ENCODE measurements around the gene DCTN5. TPM values are rescaled to one million over a fixed set of nuclear protein-coding genes. Genes with fewer than 3 reads are reported as not detected.

The DCTN5 gene
- total and polyA plus RNA-seq, 2 of the 13 experiments (the other 11 are each of a cell fraction or from before 2014, with no cell fraction given), result 105 to 207 TPM

GRCh38 chr16:23595246-23595950 lies 45.9 kb upstream of the DCTN5 start (continued):
- TF ChIP-seq ZHX2 (IDR thresholded peaks at IDR 0.05; ENCODE audit: low read depth), result no peak
- no peak for TF ChIP-seq ZHX2 (CRISPR knock-in tag; IDR thresholded peaks at IDR 0.05; ENCODE audit: borderline replicate concordance)
- no peak for TF ChIP-seq ZNF609 (CRISPR knock-in tag; IDR thresholded peaks at IDR 0.05; ENCODE audit: borderline replicate concordance)
- no peak; the same call in 1 of the 2 replicates for TF ChIP-seq ZNF275 (CRISPR knock-in tag; IDR thresholded peaks at IDR 0.05; ENCODE audit: borderline replicate concordance)
- TF ChIP-seq, protein P1, sequence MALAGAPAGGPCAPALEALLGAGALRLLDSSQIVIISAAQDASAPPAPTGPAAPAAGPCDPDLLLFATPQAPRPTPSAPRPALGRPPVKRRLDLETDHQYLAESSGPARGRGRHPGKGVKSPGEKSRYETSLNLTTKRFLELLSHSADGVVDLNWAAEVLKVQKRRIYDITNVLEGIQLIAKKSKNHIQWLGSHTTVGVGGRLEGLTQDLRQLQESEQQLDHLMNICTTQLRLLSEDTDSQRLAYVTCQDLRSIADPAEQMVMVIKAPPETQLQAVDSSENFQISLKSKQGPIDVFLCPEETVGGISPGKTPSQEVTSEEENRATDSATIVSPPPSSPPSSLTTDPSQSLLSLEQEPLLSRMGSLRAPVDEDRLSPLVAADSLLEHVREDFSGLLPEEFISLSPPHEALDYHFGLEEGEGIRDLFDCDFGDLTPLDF (CRISPR knock-in tag; IDR thresholded peaks at IDR 0.05), result no peak
- TF ChIP-seq, protein P2, sequence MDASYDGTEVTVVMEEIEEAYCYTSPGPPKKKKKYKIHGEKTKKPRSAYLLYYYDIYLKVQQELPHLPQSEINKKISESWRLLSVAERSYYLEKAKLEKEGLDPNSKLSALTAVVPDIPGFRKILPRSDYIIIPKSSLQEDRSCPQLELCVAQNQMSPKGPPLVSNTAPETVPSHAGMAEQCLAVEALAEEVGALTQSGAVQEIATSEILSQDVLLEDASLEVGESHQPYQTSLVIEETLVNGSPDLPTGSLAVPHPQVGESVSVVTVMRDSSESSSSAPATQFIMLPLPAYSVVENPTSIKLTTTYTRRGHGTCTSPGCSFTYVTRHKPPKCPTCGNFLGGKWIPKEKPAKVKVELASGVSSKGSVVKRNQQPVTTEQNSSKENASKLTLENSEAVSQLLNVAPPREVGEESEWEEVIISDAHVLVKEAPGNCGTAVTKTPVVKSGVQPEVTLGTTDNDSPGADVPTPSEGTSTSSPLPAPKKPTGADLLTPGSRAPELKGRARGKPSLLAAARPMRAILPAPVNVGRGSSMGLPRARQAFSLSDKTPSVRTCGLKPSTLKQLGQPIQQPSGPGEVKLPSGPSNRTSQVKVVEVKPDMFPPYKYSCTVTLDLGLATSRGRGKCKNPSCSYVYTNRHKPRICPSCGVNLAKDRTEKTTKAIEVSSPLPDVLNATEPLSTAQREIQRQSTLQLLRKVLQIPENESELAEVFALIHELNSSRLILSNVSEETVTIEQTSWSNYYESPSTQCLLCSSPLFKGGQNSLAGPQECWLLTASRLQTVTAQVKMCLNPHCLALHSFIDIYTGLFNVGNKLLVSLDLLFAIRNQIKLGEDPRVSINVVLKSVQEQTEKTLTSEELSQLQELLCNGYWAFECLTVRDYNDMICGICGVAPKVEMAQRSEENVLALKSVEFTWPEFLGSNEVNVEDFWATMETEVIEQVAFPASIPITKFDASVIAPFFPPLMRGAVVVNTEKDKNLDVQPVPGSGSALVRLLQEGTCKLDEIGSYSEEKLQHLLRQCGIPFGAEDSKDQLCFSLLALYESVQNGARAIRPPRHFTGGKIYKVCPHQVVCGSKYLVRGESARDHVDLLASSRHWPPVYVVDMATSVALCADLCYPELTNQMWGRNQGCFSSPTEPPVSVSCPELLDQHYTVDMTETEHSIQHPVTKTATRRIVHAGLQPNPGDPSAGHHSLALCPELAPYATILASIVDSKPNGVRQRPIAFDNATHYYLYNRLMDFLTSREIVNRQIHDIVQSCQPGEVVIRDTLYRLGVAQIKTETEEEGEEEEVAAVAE (CRISPR knock-in tag; IDR thresholded peaks at IDR 0.05; ENCODE audit: borderline replicate concordance), result no peak
- no peak; the same call in 1 of the 2 replicates for TF ChIP-seq NCOA2 (CRISPR knock-in tag; IDR thresholded peaks at IDR 0.05)
- 0 out of 2 replicates have a peak, but pooled peaks have one; percentile 10 for TF ChIP-seq ELF4 (CRISPR knock-in tag; IDR thresholded peaks at IDR 0.05; ENCODE audit: borderline replicate concordance)
- no peak for TF ChIP-seq RAD51 (IDR thresholded peaks at IDR 0.05; ENCODE audit: borderline replicate concordance)
